EH (cell line): ENCODE results near the gene PCDHGB6.
"Not testable (repeated sequence)": the region's sequence is repeated elsewhere in the genome, so short reads cannot be mapped to it uniquely, and the experiment has no call there.

Experiments used
- DNase-seq: peaks from one replicate; pipeline ENCODE4 v3.0.0-alpha.2; 2015; ENCODE audit warnings: low read depth

The PCDHGB6 gene

DNA sequence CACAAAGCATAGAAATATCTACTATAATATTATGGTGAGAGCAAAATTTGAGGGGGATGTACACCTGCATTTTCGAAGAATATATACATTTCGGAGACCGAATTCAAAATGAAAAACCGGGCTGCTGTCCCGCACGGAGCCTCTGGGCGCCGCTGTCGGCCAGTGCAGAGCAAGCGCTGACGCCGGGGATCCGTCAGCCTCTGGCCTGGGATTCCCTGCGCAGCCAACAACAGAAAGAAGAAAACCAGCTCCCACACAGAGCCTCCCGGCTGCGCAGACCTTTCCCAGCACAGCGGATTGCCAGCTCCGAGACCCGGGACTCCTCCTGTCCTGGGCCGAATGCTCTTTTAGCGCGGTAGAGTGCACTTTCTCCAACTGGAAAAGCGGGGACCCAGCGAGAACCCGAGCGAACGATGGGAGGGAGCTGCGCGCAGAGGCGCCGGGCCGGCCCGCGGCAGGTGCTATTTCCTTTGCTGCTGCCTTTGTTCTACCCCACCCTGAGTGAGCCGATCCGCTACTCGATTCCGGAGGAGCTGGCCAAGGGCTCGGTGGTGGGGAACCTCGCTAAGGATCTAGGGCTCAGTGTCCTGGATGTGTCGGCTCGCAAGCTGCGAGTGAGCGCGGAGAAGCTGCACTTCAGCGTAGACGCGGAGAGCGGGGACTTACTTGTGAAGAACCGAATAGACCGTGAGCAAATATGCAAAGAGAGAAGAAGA is at the start of gene PCDHGB6:
Gene PCDHGB6 (plus strand): TSS at position 232 of the 716 bp plus-strand sequence. CDS start 182 bp downstream, at position 414.
- peak; percentile 28 for DNase-seq

DNA sequence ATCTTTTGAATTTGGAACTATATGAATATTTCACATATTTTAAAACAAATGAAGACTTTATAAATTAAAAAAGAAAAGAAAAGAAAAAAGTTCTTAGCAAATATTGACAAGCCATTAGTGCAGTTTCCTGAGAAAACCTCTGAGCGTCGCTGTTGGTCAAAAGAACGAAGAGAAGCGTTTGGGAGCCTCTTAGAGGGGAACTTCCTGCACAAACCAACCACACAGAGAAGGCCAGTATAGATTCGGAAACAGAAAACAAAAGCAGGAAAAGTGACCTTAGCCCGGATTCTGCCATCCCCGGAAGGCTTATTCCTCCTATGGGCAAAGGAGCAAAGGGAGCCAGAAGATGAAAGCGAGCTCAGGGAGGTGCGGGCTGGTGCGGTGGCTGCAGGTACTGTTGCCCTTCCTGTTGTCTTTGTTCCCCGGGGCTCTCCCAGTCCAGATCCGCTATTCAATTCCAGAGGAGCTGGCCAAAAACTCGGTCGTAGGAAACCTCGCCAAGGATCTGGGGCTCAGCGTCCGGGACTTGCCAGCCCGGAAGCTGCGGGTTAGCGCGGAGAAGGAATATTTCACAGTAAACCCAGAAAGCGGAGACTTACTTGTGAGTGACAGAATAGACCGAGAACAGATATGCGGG is 47.9 kb upstream of the PCDHGB6 start, which contains the start of gene PCDHGB2:
Gene PCDHGB2 (plus strand): TSS at position 205 of the 637 bp plus-strand sequence. CDS start 142 bp downstream, at position 347.
- peak; percentile 51 for DNase-seq

DNA sequence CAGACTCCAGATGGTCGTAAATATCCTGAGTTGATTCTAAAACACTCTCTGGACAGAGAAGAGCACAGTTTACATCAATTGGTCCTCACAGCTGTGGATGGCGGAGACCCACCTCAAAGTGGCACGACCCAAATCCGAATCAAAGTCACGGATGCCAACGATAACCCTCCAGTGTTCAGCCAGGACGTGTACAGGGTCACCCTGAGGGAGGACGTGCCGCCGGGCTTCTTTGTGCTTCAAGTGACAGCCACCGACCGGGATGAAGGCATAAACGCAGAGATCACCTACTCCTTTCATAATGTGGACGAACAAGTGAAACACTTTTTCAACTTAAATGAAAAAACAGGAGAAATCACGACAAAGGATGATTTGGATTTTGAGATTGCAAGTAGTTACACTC is 47.1 kb upstream of the PCDHGB6 start:
- no peak for DNase-seq

DNA sequence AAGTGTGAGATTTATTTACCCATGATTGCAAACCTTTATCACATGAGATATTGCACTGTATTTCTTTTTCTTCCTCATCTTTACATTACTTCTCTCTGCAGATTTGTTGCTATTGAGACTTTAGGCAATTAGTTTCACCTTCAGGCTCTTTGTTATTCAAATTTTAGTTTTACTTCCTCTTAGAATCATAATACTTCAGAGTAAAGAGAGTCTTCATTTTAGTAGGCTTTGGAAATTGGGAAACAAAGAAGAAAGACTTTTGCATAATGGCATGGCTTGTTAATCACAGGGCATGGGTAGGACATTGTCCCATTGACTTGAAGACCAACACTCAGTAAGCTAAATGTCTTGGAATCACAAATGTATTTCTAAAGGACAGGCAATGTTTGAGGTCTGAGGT is 45.1 kb upstream of the PCDHGB6 start:
- DNase-seq = no peak

DNA sequence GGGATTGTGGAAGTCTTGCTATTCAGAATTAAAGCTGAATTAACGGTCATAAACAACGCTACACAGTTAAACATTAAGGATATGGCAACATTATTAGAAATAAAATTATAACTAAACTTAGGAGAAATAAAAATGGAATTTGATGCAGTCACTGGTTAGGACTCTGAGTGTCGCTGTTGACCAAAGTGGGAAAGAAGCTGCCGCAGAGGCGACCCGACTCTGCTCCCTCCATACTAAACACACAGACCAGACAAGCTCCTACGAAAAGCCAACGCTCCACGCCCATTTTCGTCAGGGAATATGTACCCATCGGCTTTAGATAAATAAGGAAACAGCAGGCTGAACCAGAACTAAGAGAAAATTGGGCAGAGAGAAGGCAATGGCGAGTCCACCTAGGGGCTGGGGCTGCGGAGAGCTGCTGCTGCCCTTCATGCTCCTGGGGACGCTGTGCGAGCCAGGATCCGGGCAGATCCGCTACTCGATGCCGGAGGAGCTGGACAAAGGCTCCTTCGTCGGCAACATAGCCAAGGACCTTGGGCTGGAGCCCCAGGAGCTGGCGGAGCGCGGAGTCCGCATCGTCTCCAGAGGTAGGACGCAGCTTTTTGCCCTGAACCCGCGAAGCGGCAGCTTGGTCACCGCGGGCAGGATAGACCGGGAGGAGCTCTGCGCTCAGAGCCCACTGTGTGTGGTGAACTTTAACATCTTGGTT is 43.7 kb upstream of the PCDHGB6 start, which contains the start of gene PCDHGA5:
Gene PCDHGA5 (plus strand): TSS at position 211 of the 709 bp plus-strand sequence. CDS start 169 bp downstream, at position 380.
- DNase-seq = peak; percentile 63

DNA sequence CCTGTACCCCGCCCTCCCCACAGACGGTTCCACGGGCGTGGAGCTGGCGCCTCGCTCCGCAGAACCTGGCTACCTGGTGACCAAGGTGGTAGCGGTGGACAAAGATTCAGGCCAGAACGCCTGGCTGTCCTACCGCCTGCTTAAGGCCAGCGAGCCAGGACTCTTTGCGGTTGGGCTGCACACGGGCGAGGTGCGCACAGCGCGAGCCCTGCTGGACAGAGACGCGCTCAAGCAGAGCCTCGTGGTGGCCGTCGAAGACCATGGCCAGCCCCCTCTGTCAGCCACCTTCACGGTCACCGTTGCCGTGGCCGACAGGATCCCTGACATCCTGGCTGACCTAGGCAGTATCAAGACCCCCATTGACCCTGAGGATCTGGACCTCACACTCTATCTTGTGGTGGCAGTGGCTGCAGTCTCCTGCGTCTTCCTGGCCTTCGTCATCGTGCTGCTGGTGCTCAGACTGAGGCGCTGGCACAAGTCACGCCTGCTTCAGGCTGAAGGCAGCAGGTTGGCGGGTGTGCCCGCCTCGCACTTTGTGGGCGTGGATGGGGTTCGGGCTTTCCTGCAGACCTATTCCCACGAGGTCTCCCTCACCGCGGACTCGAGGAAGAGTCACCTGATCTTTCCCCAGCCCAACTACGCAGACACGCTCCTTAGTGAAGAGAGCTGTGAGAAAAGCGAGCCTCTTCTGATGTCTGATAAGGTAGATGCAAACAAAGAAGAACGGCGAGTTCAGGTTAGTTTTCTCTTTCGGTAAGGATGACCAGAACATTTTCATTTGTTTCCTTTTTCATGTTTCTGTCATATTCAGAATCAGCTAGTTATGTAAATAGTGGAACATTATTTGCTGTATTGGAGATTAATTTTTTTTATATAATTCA is 41.6 kb upstream of the PCDHGB6 start:
- no peak for DNase-seq

DNA sequence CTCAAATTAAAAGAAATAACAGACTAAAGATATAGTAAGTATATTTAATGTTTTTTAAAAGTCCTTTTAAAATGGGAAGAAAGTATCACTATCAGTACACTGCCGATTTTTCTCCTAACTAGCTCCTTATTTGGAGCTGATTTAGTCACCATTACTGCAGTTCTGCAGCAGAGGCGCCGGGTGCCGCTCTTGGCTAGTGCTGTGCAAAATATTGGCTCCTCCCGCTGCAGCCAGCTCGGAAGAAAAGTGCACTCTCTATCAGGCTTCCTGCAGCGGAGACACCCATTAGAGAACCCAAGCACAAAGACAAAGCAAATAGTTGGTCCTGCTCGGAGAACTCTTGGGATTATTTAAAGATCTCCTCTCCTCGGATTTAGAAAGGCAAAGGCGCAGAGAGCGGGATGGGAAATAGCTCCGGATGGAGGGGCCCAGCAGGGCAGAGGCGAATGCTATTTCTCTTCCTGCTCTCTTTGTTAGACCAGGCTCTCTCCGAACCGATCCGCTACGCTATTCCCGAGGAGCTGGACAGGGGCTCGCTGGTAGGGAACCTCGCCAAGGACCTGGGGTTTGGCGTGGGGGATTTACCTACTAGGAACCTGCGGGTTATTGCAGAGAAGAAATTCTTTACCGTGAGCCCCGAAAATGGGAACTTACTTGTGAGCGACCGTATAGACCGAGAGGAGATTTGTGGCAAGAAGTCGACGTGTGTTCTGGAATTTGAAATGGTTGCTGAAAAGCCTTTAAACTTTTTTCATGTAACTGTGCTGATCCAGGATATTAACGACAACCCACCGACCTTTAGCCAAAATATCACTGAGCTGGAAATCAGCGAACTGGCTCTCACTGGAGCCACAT is 37.6 kb upstream of the PCDHGB6 start, which contains the start of gene PCDHGB3:
Gene PCDHGB3 (plus strand): TSS at position 249 of the 855 bp plus-strand sequence. CDS start 153 bp downstream, at position 402.
- peak; percentile 79 for DNase-seq

DNA sequence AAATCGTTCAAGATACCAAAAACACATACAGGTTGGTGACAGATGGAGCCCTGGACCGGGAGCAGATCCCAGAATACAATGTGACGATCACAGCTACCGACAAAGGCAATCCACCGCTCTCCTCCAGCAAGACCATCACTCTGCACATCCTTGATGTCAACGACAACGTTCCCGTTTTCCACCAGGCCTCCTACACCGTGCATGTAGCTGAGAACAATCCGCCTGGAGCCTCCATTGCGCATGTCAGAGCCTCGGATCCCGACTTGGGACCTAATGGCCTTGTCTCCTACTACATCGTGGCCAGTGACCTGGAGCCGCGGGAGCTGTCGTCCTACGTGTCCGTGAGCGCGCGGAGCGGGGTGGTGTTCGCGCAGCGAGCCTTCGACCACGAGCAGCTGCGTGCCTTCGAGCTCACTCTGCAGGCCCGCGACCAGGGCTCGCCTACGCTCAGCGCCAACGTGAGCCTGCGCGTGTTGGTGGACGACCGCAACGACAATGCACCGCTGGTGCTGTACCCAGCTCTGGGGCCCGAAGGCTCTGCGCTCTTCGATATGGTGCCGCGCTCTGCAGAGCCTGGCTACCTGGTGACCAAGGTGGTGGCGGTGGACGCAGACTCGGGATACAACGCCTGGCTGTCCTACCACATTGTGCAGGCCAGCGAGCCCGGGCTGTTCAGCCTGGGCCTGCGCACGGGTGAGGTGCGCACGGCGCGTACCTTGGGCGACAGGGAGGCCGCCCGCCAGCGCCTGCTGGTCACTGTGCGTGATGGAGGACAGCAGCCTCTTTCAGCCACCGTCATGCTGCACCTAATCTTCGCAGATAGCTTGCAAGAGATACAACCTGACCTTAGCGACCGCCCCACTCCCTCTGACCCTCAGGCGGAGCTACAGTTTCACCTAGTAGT is 36.0 kb upstream of the PCDHGB6 start:
- DNase-seq = no peak

DNA sequence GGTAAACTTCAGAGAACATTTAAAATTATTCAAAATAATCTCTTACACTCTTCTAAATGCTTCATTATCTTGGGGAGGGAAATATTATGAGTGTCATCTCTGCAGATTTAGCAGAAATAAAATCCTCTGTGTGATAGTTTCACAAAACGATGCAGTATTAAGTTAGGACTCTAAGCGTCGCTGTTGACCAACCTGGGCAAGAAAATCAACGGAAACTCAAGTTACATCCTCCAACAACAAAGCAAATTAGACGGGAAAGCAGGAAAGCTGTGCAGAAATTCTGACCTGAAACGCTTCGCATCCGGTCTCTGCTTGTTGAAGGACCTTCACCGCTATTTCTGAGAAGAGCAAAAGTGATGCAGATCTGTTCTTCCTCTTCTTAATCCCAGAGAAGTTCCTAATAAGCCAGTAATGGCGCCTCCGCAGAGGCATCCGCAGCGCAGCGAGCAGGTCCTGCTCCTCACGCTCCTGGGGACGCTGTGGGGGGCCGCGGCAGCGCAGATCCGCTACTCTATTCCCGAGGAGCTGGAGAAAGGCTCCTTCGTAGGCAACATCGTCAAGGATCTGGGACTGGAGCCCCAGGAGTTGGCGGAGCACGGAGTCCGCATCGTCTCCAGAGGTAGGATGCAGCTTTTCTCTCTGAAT is 34.0 kb upstream of the PCDHGB6 start, which contains the start of gene PCDHGA6:
Gene PCDHGA6 (plus strand): TSS at position 219 of the 645 bp plus-strand sequence. CDS start 193 bp downstream, at position 412.
- DNase-seq = peak; percentile 48

DNA sequence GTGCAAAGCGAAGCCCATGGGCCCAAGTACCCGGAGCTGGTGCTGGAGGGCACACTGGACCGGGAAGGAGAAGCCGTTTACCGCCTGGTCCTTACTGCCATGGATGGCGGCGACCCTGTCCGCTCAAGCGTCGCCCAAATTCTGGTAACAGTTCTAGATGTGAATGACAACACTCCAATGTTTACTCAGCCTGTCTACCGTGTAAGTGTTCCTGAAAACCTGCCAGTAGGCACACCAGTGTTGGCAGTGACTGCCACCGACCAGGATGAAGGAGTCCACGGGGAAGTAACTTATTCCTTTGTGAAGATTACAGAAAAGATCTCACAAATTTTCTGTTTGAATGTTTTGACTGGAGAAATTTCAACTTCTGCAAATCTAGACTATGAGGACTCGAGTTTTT is 33.2 kb upstream of the PCDHGB6 start:
- no peak for DNase-seq

DNA sequence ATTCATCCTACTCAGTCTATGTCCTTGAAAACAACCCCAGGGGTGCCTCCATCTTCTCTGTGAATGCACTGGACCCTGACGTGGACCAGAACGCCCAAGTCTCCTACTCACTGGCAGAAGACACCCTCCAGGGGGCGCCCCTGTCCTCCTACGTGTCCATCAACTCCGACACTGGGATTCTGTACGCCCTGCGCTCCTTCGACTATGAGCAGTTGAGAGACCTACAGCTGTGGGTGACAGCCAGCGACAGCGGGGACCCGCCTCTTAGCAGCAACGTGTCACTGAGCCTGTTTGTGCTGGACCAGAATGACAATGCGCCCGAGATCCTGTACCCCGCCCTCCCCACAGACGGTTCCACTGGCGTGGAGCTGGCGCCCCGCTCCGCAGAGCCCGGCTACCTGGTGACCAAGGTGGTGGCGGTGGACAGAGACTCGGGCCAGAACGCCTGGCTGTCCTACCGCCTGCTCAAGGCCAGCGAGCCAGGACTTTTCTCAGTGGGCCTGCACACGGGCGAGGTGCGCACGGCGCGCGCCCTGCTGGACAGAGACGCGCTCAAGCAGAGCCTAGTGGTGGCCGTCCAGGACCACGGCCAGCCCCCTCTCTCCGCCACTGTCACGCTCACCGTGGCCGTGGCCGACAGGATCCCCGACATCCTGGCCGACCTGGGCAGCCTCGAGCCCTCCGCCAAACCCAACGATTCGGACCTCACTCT is 32.2 kb upstream of the PCDHGB6 start:
- DNase-seq = not testable (repeated sequence)

DNA sequence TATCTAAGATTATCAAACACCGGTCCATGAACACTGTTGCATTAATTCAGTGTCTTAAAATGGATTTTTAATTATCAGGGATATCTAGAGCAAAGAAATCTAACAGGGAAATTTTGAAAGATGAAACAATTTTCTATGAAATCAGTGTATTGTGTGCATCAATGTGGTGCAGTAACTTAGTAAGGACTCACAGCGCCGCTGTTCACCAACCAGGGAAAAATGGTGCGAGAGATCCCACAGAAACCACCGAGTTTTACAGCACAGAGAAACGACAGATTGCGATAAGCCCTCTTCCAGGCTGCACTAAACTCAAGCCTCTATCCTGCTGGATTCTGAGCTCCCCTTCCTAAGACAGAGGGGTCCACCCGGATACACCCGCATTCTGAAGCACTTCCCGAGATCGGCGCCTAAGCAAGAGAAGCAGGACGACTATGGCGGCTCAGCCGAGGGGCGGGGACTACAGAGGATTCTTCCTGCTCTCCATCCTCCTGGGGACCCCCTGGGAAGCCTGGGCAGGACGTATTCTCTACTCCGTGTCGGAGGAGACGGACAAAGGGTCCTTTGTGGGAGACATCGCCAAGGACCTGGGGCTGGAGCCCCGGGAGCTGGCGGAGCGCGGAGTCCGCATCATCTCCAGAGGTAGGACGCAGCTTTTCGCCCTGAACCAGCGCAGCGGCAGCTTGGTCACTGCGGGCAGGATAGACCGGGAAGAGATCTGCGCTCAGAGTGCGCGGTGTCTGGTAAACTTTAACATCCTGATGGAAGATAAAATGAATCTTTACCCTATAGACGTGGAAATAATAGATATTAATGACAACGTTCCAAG is 25.1 kb upstream of the PCDHGB6 start, which contains the start of gene PCDHGA7:
Gene PCDHGA7 (plus strand): TSS at position 274 of the 826 bp plus-strand sequence. CDS start 158 bp downstream, at position 432.
- peak; percentile 5 for DNase-seq

DNA sequence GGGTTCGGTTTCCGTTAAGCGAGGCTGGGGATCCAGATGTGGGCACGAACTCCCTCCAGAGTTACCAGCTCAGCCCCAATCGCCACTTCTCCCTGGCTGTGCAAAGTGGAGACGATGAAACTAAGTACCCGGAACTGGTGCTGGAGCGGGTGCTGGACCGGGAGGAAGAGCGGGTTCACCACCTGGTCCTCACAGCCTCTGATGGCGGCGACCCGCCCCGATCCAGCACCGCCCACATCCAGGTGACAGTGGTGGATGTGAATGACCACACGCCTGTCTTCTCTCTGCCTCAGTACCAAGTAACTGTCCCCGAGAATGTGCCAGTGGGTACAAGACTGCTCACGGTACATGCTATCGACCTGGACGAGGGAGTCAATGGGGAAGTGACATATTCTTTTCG is 24.5 kb upstream of the PCDHGB6 start:
- no peak for DNase-seq

DNA sequence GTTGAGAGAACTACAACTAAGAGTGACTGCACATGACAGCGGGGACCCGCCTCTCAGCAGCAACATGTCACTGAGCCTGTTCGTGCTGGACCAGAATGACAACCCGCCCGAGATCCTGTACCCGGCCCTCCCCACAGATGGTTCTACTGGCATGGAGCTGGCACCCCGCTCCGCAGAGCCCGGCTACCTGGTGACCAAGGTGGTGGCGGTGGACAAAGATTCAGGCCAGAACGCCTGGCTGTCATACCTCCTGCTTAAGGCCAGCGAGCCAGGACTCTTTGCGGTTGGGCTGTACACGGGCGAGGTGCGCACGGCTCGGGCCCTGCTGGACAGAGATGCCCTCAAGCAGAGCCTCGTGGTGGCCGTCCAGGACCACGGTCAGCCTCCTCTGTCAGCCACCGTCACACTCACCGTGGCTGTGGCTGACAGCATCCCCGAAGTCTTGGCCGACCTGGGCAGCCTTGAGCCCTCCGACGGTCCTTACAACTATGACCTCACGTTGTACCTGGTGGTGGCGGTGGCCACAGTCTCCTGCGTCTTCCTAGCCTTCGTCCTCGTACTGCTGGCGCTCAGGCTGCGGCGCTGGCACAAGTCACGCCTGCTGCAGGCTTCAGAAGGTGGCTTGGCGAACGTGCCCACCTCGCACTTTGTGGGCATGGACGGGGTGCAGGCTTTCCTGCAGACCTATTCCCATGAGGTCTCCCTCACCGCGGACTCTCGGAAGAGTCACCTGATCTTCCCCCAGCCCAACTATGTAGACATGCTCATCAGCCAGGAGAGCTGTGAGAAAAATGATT is 23.2 kb upstream of the PCDHGB6 start:
- no peak for DNase-seq

DNA sequence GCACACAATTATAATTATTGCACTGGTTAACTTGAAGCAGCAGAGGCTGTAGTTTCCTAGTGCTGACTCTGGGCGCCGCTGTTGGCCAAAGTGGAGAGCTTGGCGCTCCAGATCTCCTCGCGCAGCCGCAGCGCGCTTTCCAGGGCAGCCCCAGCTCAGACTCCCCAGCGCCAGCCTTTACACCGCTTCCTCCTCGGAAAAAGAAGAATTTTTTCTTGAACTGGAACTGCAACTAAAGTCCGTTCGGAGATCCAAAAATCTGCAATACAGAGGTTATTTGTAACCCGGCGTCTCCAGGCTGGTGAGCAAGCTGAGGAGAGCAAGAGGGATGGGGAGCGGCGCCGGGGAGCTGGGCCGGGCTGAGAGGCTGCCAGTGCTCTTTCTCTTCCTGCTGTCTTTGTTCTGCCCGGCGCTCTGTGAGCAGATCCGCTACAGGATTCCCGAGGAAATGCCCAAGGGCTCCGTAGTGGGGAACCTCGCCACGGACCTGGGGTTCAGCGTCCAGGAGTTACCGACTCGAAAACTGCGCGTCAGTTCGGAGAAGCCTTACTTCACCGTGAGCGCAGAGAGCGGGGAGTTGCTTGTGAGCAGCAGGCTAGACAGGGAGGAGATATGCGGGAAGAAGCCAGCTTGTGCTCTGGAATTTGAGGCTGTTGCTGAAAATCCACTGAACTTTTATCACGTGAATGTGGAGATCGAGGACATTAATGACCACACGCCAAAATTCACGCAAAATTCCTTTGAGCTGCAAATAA is 20.1 kb upstream of the PCDHGB6 start, which contains the start of gene PCDHGB4:
Gene PCDHGB4 (plus strand): TSS at position 142 of the 755 bp plus-strand sequence. CDS start 187 bp downstream, at position 329.
- DNase-seq = peak; percentile 32
